B cell (primary cell): ENCODE data around the gene RAB7B.

Experiments used
- CTCF ChIP-seq: fragments of 200-600 bp; IDR thresholded peaks from one replicate; pipeline ENCODE4 v1.8.0; 2022; ENCODE audit warnings: antibody characterized with exemption, mild to moderate bottlenecking
- EZH2 ChIP-seq: IDR thresholded peaks from 2 replicates; pipeline ENCODE4 v1.6.1; 2012; ENCODE audit warnings: borderline replicate concordance, low read depth, mild to moderate bottlenecking, moderate library complexity, low read length; ENCODE audit not compliant: insufficient read depth, poor library complexity, severe bottlenecking

GRCh38 chr1:206005234-206005633, 2.0 kb upstream of the RAB7B start:
- TF ChIP-seq CTCF = no peak
- no peak for TF ChIP-seq EZH2
